Body of pancreas (tissue), 4 donors: ENCODE measurements around the gene KIF9. TPM values are rescaled to one million over a fixed set of nuclear protein-coding genes. Genes with fewer than 3 reads are reported as not detected.
"Not testable (repeated sequence)": the region's sequence is repeated elsewhere in the genome, so short reads cannot be mapped to it uniquely, and the experiment has no call there.

Experiments
- ATAC-seq: fragments of 150-250 bp; one replicate; pipeline ENCODE4 v1.9.1; 2016
- DNase-seq, 4 donors: peaks; one replicate each; pipeline ENCODE4 v3.0.0-alpha.2; 2019
- H3K27ac ChIP-seq, 4 donors: fragments of 200-600 bp; sonication (generic); 1 replicate in 3 of 4; 2 replicates in 1 of 4; pipeline versions ENCODE4 v1.5.1 to v1.6.1; 2016 to 2019; ENCODE audit warnings: mild to moderate bottlenecking in 1 of 4, mixed read lengths in 1 of 4, moderate library complexity in 1 of 4
- H3K27me3 ChIP-seq, 2 donors: fragments of 200-600 bp; sonication (generic); one replicate each; pipeline ENCODE4 v1.6.0; 2016; ENCODE audit warnings: mild to moderate bottlenecking in 1 of 2
- H3K36me3 ChIP-seq, 2 donors: fragments of 200-600 bp; sonication (generic); replicated peaks in 1 of 2; 2 replicates each; pipeline ENCODE4 v1.5.1; 2016; ENCODE audit warnings: low read depth in 2 of 2; ENCODE audit not compliant: insufficient read depth in 1 of 2
- H3K4me1 ChIP-seq: fragments of 200-600 bp; sonication (generic); one replicate; pipeline ENCODE4 v1.6.0; 2016
- H3K4me3 ChIP-seq, 2 donors: fragments of 200-600 bp; sonication (generic); 1 replicate in 1 of 2; 2 replicates in 1 of 2; pipeline ENCODE4 v1.5.1; 2016 to 2019
- H3K9me3 ChIP-seq, 3 donors: fragments of 200-600 bp; sonication (generic); 1 replicate in 2 of 3; 2 replicates in 1 of 3; pipeline ENCODE4 v1.5.1; 2016
- POLR2A ChIP-seq, 3 donors: fragments of 450-650 bp; IDR thresholded peaks; one replicate each; pipeline ENCODE4 v1.6.1; 2016; ENCODE audit warnings: antibody characterized with exemption in 3 of 3, mild to moderate bottlenecking in 2 of 3
- WGBS, 2 donors: methylation state at CpG; one replicate each; pipeline ENCODE4 v1.1.5; 2017; 5-methylcytosine and 5-hydroxymethylcytosine counted together
- intact Hi-C: fragments of 100-400 bp; cut with DNase I; formaldehyde crosslinking; loops from one replicate; pipeline ENCODE4 v1.15.1; 2023
- total RNA-seq, 2 donors: library from RNA; depleted of rRNA; stranded (reverse); fragments of >200 nt; gene quantifications; one replicate each; pipeline ENCODE4 v1.1.0, GENCODE V29; 2016
- TF ChIP-seq, protein P1 (sequence below), 7 experiments: fragments of 450-650 bp in 4 of 7; fragments of 200-600 bp in 3 of 7; sonication (generic) in 3 of 7; IDR thresholded peaks; one replicate each; pipeline ENCODE4 v1.5.1; 2016 to 2019; ENCODE audit warnings: antibody characterized with exemption in 7 of 7

The KIF9 gene
- total RNA-seq, 2 donors from 2014 or later, result 5.6 to 8.0 TPM

DNA sequence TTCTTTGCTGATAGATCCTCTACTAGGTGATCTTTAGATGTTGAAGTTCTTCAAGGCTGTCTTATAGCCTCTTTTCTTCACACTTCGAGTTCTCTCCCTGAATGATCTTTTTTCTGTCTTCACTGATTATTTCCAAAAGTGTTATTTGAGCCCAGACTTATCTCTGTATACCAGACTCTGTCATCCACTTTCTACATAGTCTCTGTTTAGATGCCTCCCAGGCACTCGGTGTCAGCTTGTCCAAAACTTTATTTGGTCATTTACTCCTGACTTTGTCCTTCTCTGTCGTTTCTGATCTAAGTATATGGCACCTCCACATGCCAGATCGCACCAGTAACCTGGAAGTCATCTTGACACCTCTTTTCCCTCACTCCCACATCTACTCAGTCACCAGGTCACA lies 27.8 kb upstream of the KIF9 start:
- ATAC-seq (no peak), DNase-seq (no peak)
- Histone ChIP-seq H3K4me1 (no peaks in the 10 kb centered on the region), H3K36me3 (no peaks in the 10 kb centered on the region), H3K27ac (no peak overlapping the region), H3K9me3 (no peaks in the 10 kb centered on the region), H3K4me3 (no peak overlapping the region), H3K27me3 (no peaks in the 10 kb centered on the region)
- no peak for TF ChIP-seq POLR2A (IDR thresholded peaks at IDR 0.05)
- TF ChIP-seq, protein P1, sequence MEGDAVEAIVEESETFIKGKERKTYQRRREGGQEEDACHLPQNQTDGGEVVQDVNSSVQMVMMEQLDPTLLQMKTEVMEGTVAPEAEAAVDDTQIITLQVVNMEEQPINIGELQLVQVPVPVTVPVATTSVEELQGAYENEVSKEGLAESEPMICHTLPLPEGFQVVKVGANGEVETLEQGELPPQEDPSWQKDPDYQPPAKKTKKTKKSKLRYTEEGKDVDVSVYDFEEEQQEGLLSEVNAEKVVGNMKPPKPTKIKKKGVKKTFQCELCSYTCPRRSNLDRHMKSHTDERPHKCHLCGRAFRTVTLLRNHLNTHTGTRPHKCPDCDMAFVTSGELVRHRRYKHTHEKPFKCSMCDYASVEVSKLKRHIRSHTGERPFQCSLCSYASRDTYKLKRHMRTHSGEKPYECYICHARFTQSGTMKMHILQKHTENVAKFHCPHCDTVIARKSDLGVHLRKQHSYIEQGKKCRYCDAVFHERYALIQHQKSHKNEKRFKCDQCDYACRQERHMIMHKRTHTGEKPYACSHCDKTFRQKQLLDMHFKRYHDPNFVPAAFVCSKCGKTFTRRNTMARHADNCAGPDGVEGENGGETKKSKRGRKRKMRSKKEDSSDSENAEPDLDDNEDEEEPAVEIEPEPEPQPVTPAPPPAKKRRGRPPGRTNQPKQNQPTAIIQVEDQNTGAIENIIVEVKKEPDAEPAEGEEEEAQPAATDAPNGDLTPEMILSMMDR (IDR thresholded peaks at IDR 0.05), result no peak
- intact Hi-C loops, result no loop called here
- 88 to 91% methylated on average over 4 of the region's 4 CpGs for WGBS, 2 donors

DNA sequence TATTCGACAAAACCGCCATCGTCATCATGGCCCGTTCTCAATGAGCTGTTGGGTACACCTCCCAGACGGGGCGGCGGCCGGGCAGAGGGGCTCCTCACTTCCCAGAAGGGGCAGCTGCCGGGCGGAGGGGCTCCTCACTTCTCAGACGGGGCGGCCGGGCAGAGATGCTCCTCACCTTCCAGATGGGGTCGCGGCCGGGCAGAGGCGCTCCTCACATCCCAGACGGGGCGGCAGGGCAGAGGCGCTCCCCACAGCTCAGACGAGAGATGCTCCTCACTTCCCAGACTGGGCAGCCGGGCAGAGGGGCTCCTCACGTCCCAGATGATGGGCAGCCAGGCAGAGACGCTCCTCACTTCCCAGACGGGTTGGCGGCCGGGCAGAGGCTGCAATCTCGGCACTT lies 26.6 kb upstream of the KIF9 start:
- ATAC-seq, H3K36me3 ChIP-seq, H3K9me3 ChIP-seq, H3K27ac ChIP-seq, H3K27me3 ChIP-seq, H3K4me3 ChIP-seq, H3K4me1 ChIP-seq, intact Hi-C loops, DNase-seq: not testable (repeated sequence)
- WGBS, 2 donors, result 95 to 97% methylated on average over 13 to 21 of the region's 28 CpGs

DNA sequence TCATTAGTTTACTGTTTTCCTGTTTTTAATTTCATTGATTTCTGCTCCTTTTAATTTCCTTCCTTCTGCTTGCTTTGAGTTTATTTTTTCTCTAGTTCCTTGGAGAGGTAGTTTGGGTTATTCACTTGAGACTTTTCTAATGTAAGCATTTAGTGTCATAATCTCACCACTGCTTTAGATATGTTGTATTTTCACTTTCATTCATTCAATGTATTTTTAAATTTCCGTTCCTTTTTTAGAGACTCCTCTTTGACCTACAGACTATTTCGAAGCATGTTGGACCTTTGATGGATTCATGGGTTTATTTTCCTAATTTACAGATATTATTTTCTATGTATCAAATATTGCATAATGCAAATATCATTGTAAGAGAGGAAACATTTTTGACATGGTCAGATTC lies 23.4 kb upstream of the KIF9 start:
- H3K27me3 ChIP-seq, result no peaks in the 10 kb centered on the region
- H3K4me3 ChIP-seq, result no peak overlapping the region
- no peaks in the 10 kb centered on the region for H3K9me3 ChIP-seq
- intact Hi-C loops, result no loop called here
- H3K27ac ChIP-seq, result no peak overlapping the region
- 70 to 96% methylated on average over 2 of the region's 2 CpGs for WGBS, 2 donors
- no peak for DNase-seq
- no peaks in the 10 kb centered on the region for H3K4me1 ChIP-seq
- no peak for ATAC-seq
- no peak for TF ChIP-seq POLR2A (IDR thresholded peaks at IDR 0.05)
- TF ChIP-seq, protein P1 (IDR thresholded peaks at IDR 0.05), result no peak
- H3K36me3 ChIP-seq, result no peaks in the 10 kb centered on the region

DNA sequence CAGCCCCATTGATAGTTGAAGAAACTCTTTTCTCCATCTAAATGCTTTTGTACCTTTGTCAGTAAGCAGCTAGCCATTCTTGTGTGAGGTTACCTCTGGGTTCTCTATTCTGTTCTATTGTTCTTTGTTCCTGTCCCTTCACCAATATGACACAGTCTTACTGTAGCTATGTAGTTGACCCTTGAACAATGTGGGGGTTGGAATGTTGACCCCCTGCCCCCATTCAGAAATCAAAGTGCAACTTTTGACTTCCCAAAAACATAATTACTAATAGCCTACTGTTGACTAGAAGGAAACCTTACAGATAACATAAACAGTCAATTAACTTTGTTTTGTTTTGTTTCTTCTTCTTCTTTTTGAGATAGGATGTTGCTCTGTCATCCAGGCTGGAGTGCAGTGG lies 18.9 kb upstream of the KIF9 start:
- no peak overlapping the region for H3K27ac ChIP-seq
- H3K9me3 ChIP-seq, result no peaks in the 10 kb centered on the region
- TF ChIP-seq POLR2A (IDR thresholded peaks at IDR 0.05), result no peak
- DNase-seq (no peak), ATAC-seq (no peak)
- no peaks in the 10 kb centered on the region for H3K27me3 ChIP-seq
- no peaks in the 10 kb centered on the region for H3K4me1 ChIP-seq
- H3K4me3 ChIP-seq, result no peak overlapping the region
- intact Hi-C loops, result no loop called here
- H3K36me3 ChIP-seq, result no peaks in the 10 kb centered on the region

DNA sequence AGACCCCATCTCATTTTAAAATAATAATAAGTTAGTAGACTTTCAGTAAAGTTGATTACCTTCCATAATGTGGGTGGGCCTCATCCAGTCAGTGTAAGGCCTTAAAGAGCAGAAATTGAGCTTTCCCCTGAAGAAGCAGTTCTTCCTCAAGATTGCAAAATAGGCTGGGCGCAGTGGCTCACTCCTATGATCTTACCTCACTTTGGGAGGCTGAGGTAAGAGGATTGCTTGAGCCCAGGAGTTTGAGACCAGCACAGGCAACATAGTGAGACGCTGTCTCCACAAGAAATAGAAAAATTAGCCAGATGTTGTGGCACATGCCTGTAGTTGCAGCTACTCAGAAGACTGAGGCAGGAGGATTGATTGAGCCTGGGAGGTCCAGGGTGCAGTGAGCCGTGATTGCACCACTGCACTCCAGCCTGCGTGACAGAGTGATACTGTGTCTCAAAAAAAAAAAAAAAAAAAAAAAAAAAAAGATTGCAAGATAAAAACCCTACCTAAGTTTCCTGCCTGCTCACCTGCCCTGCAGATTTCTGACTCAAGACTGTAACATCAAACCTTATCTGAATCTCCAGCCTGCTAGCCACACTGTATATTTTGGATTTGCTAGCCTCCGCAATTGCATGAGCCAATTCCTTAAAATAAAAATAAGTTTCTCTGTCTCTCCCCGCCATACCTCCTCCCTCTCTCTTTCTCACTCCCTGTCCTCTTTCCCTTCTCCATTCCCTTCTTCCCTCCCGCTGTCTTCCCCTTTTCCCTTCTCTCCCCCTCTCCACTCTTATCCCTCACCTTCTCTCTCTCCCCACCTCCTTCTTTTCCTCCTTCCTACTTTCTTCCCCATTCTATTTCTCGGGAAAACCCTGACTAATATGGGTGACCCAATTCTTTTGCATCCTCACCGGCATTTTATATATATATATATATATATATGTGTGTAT lies 17.1 kb upstream of the KIF9 start:
- WGBS, 2 donors, result 90 to 91% methylated on average over 9 of the region's 9 CpGs
- no peaks in the 10 kb centered on the region for H3K27me3 ChIP-seq
- H3K4me3 ChIP-seq, result no peak overlapping the region
- intact Hi-C loops, result no loop called here
- ATAC-seq, result no peak
- no peaks in the 10 kb centered on the region for H3K9me3 ChIP-seq
- no peaks in the 10 kb centered on the region for H3K36me3 ChIP-seq
- TF ChIP-seq, protein P1 (IDR thresholded peaks at IDR 0.05), result no peak
- no peak for TF ChIP-seq POLR2A (IDR thresholded peaks at IDR 0.05)
- DNase-seq, result no peak
- no peaks in the 10 kb centered on the region for H3K4me1 ChIP-seq
- no peak overlapping the region for H3K27ac ChIP-seq

DNA sequence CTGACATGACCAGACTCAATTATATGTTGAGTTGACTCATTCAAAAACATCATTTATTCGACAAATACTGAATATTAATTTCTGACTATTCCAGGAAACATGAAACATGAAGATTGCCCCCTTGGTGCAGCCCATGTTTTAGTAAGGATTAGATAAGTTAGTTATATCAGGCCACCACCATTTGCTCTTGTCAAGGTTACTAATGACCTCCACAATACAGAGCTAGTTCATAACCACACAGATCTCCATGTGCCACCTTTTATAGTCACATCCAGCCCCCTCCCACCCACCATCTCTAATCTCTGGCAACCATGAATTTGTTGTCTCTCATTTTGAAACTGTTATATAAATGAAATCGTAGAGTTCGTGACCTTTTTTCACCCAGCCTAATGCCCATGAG lies 15.8 kb upstream of the KIF9 start:
- Histone ChIP-seq H3K27ac (no peak overlapping the region), H3K9me3 (no peaks in the 10 kb centered on the region), H3K4me3 (no peak overlapping the region), H3K27me3 (no peaks in the 10 kb centered on the region), H3K4me1 (no peaks in the 10 kb centered on the region), H3K36me3 (no peaks in the 10 kb centered on the region)
- TF ChIP-seq, protein P1 (IDR thresholded peaks at IDR 0.05), result no peak
- no peak for TF ChIP-seq POLR2A (IDR thresholded peaks at IDR 0.05)
- DNase-seq (no peak), ATAC-seq (no peak)
- WGBS, 2 donors, result 91 to 93% methylated on average over 3 of the region's 3 CpGs
- intact Hi-C loops, result no loop called here
